ENCODE data around the gene SLC52A3.

GRCh38 chr20:722822-723644 is 45.3 kb downstream of the SLC52A3 start:
- TF ChIP-seq EGR1 (IDR thresholded peaks at IDR 0.05; ENCODE audit: low read depth in 2 of 2) (no peak), CTCF (IDR thresholded peaks at IDR 0.05; ENCODE audit: low read depth, low read length, missing input control) (no peak), ZBTB33 (IDR thresholded peaks at IDR 0.05) (no peak), REST (IDR thresholded peaks at IDR 0.05) (no peak), MAX (IDR thresholded peaks at IDR 0.05) (no peak), ATF3 (IDR thresholded peaks at IDR 0.05) (no peak), GABPA (IDR thresholded peaks at IDR 0.05 in 1 of 2, conservative IDR thresholded peaks at IDR 0.05 in 1 of 2) (no peak), SP1 (IDR thresholded peaks at IDR 0.05) (no peak), RAD21 (IDR thresholded peaks at IDR 0.05) (no peak), HNF4G (IDR thresholded peaks at IDR 0.05) (no peak)
